ENCODE results near the gene CDC45.

DNA sequence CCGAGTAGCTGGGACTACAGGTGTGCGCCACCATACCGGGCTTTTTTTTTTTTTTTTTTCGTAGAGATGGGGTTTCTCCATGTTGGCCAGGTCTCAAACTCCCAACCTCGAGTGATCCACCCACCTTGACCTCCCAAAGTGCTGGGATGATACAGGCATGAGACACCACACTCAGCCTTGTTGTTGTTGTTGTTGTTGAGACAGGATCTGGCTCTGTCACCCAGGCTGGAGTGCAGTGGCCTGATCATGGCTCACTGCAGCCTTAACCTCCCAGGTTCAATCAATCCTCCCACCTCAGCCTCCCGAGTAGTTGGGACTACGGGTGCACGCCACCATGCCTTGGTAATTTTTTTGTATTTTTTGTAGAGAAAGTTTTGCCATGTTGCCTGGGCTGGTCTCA is 67.9 kb downstream of the CDC45 start:
- TF ChIP-seq, protein P1, sequence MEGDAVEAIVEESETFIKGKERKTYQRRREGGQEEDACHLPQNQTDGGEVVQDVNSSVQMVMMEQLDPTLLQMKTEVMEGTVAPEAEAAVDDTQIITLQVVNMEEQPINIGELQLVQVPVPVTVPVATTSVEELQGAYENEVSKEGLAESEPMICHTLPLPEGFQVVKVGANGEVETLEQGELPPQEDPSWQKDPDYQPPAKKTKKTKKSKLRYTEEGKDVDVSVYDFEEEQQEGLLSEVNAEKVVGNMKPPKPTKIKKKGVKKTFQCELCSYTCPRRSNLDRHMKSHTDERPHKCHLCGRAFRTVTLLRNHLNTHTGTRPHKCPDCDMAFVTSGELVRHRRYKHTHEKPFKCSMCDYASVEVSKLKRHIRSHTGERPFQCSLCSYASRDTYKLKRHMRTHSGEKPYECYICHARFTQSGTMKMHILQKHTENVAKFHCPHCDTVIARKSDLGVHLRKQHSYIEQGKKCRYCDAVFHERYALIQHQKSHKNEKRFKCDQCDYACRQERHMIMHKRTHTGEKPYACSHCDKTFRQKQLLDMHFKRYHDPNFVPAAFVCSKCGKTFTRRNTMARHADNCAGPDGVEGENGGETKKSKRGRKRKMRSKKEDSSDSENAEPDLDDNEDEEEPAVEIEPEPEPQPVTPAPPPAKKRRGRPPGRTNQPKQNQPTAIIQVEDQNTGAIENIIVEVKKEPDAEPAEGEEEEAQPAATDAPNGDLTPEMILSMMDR (IDR thresholded peaks at IDR 0.05 in 8 of 11, conservative IDR thresholded peaks at IDR 0.05 in 3 of 11), result no peak
- TF ChIP-seq POLR2A (IDR thresholded peaks at IDR 0.05) (no peak), POLR2AphosphoS5 (IDR thresholded peaks at IDR 0.05) (no peak)
